OCI-LY1 (cell line): Measurements from ENCODE around the gene PIGZ.

Experiments
- H2AFZ ChIP-seq: fragments of 200-600 bp; sonication (generic), shearing (Covaris generic); 2 replicates; pipeline ENCODE4 v1.6.0; 2014; ENCODE audit warnings: antibody characterized with exemption, mild to moderate bottlenecking, low read length
- H3F3A ChIP-seq: fragments of 200-600 bp; sonication (generic), shearing (Covaris generic); 2 replicates; pipeline ENCODE4 v1.6.0; 2014; ENCODE audit warnings: mild to moderate bottlenecking, antibody characterized with exemption, low read length, moderate library complexity; ENCODE audit not compliant: insufficient read depth
- H3K27ac ChIP-seq: fragments of 200-600 bp; sonication (generic); 2 replicates; pipeline ENCODE4 v1.5.1; 2014; ENCODE audit warnings: low read length, mixed run types, mild to moderate bottlenecking, low read depth; ENCODE audit not compliant: poor library complexity, severe bottlenecking
- H3K27me3 ChIP-seq: fragments of 200-600 bp; sonication (generic); 2 replicates; pipeline ENCODE4 v1.6.0; 2014; ENCODE audit warnings: antibody characterized with exemption, mild to moderate bottlenecking, low read length, moderate library complexity; ENCODE audit not compliant: insufficient read depth
- H3K36me3 ChIP-seq: fragments of 200-600 bp; sonication (generic); 2 replicates; pipeline ENCODE4 v1.6.1; 2014; ENCODE audit warnings: mild to moderate bottlenecking, antibody characterized with exemption, low read length, moderate library complexity, mixed read lengths; ENCODE audit not compliant: insufficient read depth
- H3K4me1 ChIP-seq: fragments of 200-600 bp; sonication (generic); 2 replicates; pipeline ENCODE4 v1.5.1; 2014; ENCODE audit warnings: mild to moderate bottlenecking, low read length, moderate library complexity; ENCODE audit not compliant: insufficient read depth, severe bottlenecking
- H3K4me2 ChIP-seq: fragments of 200-600 bp; sonication (generic), shearing (Covaris generic); 2 replicates; pipeline ENCODE4 v1.6.1; 2014; ENCODE audit warnings: low read length
- H3K4me3 ChIP-seq: fragments of 200-600 bp; sonication (generic); 2 replicates; pipeline ENCODE4 v1.5.1; 2014; ENCODE audit warnings: low read length, low read depth, mild to moderate bottlenecking, mixed read lengths; ENCODE audit not compliant: poor library complexity, severe bottlenecking
- H3K79me2 ChIP-seq: fragments of 200-600 bp; shearing (Covaris generic); 2 replicates; pipeline ENCODE4 v1.6.1; 2016; ENCODE audit warnings: mixed run types, low read length, mixed read lengths; ENCODE audit not compliant: insufficient read depth
- H3K9ac ChIP-seq: fragments of 200-600 bp; sonication (generic), shearing (Covaris generic); 2 replicates; pipeline ENCODE4 v1.6.1; 2014; ENCODE audit warnings: mild to moderate bottlenecking, low read length, mixed read lengths
- H3K9me2 ChIP-seq: fragments of 200-600 bp; sonication (generic), shearing (Covaris generic); 2 replicates; pipeline ENCODE4 v1.6.1; 2014; ENCODE audit warnings: low read depth, mild to moderate bottlenecking, low read length, mixed read lengths
- H3K9me3 ChIP-seq: fragments of 200-600 bp; shearing (Covaris generic); 2 replicates; pipeline ENCODE4 v1.6.1; 2014; ENCODE audit warnings: low read length, mixed read lengths
- H4K20me1 ChIP-seq: fragments of 200-600 bp; sonication (generic), shearing (Covaris generic); 2 replicates; pipeline ENCODE4 v1.6.0; 2016; ENCODE audit warnings: mild to moderate bottlenecking, low read length; ENCODE audit not compliant: insufficient read depth
- EZH2 ChIP-seq: fragments of 200-600 bp; sonication (generic), shearing (Covaris generic); IDR thresholded peaks from 2 replicates; pipeline ENCODE4 v1.8.0; 2017; ENCODE audit warnings: borderline replicate concordance, mixed run types, mild to moderate bottlenecking, antibody characterized with exemption, low read length, moderate library complexity, mixed read lengths
- TF ChIP-seq, protein P1 (sequence below): fragments of 200-600 bp; sonication (generic), shearing (Covaris generic); IDR thresholded peaks from 2 replicates; pipeline ENCODE4 v1.5.1; 2017; ENCODE audit warnings: mild to moderate bottlenecking, antibody characterized with exemption, low read length, moderate library complexity, mixed read lengths

PIGZ gene

DNA sequence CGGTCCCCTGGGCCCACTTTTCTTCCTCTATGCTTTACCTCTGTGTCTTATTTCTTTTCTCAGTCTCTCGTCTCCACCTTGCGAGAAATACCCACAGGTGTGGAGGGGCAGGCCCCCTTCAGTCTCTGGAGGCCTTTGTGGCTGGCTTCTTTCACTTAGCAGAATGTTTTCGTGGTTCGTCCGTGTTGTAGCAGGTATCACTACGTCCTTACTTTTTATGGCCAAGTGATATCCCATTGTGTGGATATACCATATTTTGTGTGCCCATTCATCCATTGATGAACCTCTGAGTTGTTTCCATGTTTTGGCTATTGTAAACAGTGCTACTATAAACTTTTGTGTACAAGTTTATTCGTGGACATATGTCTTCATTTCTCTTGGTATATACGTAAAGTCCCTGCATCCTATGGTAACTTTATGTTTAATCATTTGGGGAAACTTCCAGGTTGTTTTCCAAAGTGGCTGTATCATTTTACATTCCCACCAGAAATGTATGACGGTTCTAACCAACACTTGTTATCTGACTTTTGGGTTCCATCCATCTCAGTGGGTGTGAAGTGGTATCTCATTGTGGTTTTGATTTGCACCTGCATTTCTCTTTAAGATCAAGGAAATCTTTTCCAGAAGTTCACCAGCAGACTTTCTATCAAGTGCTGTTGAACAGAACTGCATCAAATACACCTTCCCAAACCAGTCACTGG is 5.6 kb downstream of the PIGZ start:
- TF ChIP-seq, protein P1, sequence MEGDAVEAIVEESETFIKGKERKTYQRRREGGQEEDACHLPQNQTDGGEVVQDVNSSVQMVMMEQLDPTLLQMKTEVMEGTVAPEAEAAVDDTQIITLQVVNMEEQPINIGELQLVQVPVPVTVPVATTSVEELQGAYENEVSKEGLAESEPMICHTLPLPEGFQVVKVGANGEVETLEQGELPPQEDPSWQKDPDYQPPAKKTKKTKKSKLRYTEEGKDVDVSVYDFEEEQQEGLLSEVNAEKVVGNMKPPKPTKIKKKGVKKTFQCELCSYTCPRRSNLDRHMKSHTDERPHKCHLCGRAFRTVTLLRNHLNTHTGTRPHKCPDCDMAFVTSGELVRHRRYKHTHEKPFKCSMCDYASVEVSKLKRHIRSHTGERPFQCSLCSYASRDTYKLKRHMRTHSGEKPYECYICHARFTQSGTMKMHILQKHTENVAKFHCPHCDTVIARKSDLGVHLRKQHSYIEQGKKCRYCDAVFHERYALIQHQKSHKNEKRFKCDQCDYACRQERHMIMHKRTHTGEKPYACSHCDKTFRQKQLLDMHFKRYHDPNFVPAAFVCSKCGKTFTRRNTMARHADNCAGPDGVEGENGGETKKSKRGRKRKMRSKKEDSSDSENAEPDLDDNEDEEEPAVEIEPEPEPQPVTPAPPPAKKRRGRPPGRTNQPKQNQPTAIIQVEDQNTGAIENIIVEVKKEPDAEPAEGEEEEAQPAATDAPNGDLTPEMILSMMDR, result no peak
- no peak for TF ChIP-seq EZH2
- no peak overlapping the region for H3K4me2 ChIP-seq
- H3K27me3 ChIP-seq, result no peaks in the 10 kb centered on the region

DNA sequence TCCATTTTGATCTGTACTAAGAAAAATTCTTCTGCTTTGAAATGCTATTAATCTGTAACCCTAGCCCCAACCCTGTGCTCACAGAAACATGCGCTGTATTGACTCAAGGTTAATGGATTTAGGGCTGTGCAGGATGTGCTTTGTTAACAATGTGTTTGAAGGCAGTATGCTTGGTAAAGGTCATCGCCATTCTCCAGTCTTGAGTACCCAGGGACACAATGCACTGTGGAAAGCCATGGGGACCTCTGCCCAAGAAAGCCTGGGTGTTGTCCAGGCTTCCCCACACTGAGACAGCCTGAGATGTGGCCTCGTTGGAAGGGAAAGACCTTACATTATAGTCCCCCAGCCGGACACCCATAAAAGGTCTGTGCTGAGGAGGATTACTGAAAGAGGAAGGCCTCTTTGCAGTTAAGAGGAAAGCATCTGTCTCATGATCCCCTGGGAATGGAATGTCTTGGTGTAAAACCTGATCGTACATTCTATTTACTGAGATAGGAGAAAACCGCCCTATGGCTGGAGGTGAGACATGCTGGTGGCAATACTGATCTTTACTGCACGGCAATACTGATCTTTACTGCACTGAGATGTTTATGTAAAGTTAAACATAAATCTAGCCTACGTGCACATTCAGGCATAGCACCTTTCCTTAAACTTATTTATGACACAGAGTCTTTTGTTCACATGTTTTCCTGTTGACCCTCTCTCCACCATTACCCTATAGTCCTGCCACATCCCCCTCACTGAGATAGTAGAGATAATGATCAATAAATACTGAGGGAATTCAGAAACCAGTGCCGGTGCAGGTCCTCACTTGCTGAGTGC is 6.3 kb downstream of the PIGZ start:
- Histone ChIP-seq H3K79me2 (no peaks in the 10 kb centered on the region), H4K20me1 (no peaks in the 10 kb centered on the region), H3K9me3 (no peaks in the 10 kb centered on the region), H3K36me3 (no peaks in the 10 kb centered on the region), H3K4me1 (peaks cover 15% of the 10 kb centered on the region), H3K4me3 (no peak overlapping the region), H3K4me2 (no peak overlapping the region), H3K27ac (no peak overlapping the region), H2AFZ (no peak overlapping the region), H3F3A (no peaks in the 10 kb centered on the region), H3K9me2 (no peaks in the 10 kb centered on the region), H3K27me3 (no peaks in the 10 kb centered on the region), H3K9ac (no peak overlapping the region)
- TF ChIP-seq, protein P1, result no peak
- TF ChIP-seq EZH2, result no peak

More for the DNA sequence above, 5.6 kb downstream of the PIGZ start:
- Histone ChIP-seq H3K27ac (no peak overlapping the region), H3K9me2 (no peaks in the 10 kb centered on the region), H3K36me3 (no peaks in the 10 kb centered on the region), H2AFZ (no peak overlapping the region), H3K4me1 (peaks cover 17% of the 10 kb centered on the region), H3F3A (no peaks in the 10 kb centered on the region), H3K9me3 (no peaks in the 10 kb centered on the region), H4K20me1 (no peaks in the 10 kb centered on the region), H3K9ac (no peak overlapping the region), H3K79me2 (no peaks in the 10 kb centered on the region), H3K4me3 (no peak overlapping the region)

GRCh38 chr3:196954832-196955231 is 13.8 kb downstream of the PIGZ start:
- Histone ChIP-seq H3K9me3 (0 out of 2 replicates have a peak, but pooled peaks cover 8% of the 10 kb centered on the region), H3K4me2 (no peak overlapping the region), H2AFZ (no peak overlapping the region), H3K9ac (no peak overlapping the region), H3K4me1 (no peaks in the 10 kb centered on the region), H3K27me3 (peaks cover 12% of the 10 kb centered on the region), H3K9me2 (no peaks in the 10 kb centered on the region), H3K36me3 (no peaks in the 10 kb centered on the region; the same call in 1 of the 2 replicates), H3K79me2 (no peaks in the 10 kb centered on the region), H4K20me1 (no peaks in the 10 kb centered on the region), H3K27ac (no peak overlapping the region), H3K4me3 (no peak overlapping the region), H3F3A (no peaks in the 10 kb centered on the region)
- TF ChIP-seq, protein P1, result no peak
- no peak for TF ChIP-seq EZH2
